ENCODE results near the gene FICD.

DNA sequence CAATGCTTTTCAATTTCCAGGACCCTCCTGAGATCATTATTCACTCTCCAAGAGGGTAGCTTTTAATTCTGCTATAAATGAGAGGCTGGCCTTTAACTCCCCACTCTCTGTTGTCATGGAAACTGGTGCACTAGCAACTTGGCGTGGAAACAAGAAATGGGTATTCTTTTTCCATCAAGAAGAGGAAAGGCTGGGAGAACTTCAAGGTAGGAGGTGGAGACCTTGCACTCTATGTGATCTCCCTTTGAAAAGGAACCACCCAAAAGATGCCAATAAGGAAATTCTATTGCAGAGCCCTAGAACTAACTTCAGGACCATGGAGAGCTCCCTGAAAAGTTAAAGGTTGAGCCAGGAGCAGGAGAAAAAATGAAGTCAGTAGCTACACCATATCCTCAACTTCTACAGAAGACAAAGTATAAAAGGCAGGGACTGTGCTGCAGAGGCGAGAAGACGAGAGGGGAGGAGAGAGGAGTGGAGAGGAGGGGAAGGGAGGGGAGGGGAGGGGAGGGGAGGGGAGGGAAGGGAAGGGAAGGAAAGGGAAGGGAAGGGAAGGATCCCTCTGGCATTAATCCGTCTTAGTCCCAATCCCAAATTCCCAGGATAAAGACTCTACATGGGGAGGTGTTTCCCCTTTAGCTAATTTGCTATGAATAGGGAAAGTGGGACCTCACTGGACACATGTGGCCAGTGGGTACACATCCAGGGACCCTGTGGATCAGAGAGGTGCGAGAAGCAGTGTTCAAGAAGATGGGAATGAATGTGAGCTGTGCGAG is 46.7 kb upstream of the FICD start:
- TF ChIP-seq CTCF (IDR thresholded peaks at IDR 0.05) (no peak), EZH2 (IDR thresholded peaks at IDR 0.05; ENCODE audit: borderline replicate concordance, insufficient read depth, low read depth, low read length, poor library complexity, severe bottlenecking) (no peak)
